GM18499 (cell line): ENCODE results near the gene LRRC74B.

Source experiments
- ATAC-seq: cut with Tn5 transposase; IDR thresholded peaks from one replicate; pipeline ENCODE4 v1.9.1; 2021; ENCODE audit warnings: moderate number of reproducible peaks; ENCODE audit not compliant: insufficient read depth, unreplicated experiment

LRRC74B gene

GRCh38 chr22:21098099-21098671 is 52.4 kb downstream of the LRRC74B start:
- no peak for ATAC-seq

- ATAC-seq, result no peak
Measured at GRCh38 chr22:21099578-21099977, 53.8 kb downstream of the LRRC74B start.

DNA sequence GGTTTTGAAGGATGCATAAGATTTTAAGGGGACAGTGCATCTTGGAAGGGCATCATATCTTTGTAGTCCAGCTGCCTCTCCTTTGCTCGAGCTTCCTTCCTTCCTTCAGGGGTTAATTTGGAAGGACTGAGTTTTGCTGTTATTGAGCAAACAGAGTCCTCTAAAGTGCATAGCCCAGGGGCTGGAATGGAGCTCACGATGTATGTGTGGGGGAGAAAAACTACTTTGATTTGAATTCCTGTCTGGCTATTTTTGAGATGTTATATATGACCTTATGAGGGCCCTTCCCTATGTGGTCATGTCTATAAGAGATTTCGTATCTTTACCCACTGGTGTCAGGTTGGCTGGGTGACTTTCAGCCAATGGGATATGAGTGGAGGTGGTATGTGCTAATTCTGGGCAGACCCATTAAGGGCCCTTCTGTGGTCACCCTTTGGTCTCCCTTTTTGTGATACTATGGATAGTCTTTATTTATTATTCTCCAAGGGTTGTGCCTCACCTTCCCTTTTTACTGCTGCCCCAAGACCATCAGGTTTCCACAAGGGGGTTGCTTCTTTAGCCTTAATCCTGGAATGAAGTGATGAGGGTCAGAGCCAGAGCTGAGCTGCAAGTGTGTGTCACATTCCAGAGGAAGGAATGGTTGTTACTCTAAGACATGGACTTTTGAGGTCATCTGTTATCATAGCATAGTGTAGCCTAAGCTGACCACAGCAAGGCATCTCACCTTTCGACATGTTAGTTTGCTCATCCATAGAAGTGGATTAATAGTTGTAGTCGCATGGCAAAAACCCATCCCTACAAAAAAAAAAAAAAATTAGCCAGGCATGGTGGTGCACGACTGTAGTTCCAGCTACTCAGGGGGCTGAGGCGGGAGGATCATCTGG is 54.6 kb downstream of the LRRC74B start:
- no peak for ATAC-seq

- ATAC-seq, result no peak
Measured at GRCh38 chr22:21101877-21102638, 56.3 kb downstream of the LRRC74B start.

GRCh38 chr22:21102659-21103267 is 57.0 kb downstream of the LRRC74B start:
- ATAC-seq, result no peak

- ATAC-seq, result no peak
Measured at GRCh38 chr22:21103633-21104032, 57.9 kb downstream of the LRRC74B start.

DNA sequence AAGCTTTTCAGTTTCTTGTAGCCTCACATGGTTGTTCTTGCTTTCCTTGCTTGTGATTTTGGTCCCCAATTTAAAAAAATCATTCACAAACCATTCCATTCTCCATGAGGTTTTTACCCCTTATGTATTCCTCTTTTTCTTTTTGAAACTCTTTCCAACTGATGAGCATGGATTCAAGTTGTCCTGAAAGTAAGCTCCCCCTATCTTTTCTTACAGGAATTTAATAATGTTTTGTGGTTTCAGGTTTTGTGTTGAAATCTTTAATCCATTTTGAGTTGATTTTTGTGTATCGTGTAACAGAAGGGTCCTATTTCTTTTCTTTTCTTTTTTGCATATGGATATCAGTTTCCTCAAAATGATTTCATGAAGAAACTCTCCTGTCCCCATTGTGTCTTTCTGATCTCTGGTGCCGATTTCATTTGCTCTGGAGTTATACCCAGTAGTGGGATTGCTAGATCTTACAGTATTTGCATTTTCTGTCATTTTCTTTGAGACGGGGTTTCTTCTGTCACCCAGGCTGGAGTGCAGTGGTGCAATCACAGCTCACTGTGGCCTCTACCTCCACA is 58.5 kb downstream of the LRRC74B start:
- no peak for ATAC-seq

- no peak for ATAC-seq
Measured at GRCh38 chr22:21105294-21105693, 59.5 kb downstream of the LRRC74B start.

- no peak for ATAC-seq
Measured at GRCh38 chr22:21106000-21106399, 60.3 kb downstream of the LRRC74B start.

GRCh38 chr22:21108379-21109115 is 62.8 kb downstream of the LRRC74B start:
- ATAC-seq, result no peak
